KMS-11 (cell line): ENCODE data around the gene EPHB1.

Source experiments
- H2AFZ ChIP-seq: fragments of 200-600 bp; sonication (generic); 2 replicates; pipeline ENCODE4 v1.6.1; 2016; ENCODE audit warnings: antibody characterized with exemption, mixed run types, low read depth
- H3K27ac ChIP-seq: fragments of 200-600 bp; sonication (generic); 2 replicates; pipeline ENCODE4 v1.6.1; 2016; ENCODE audit warnings: mild to moderate bottlenecking, mixed run types
- H3K27me3 ChIP-seq: fragments of 200-600 bp; sonication (generic); 2 replicates; pipeline ENCODE4 v1.6.1; 2017; ENCODE audit warnings: mild to moderate bottlenecking, low read depth, mixed run types, moderate library complexity; ENCODE audit not compliant: insufficient read depth
- H3K36me3 ChIP-seq: fragments of 200-600 bp; sonication (generic); 2 replicates; pipeline ENCODE4 v1.6.1; 2017; ENCODE audit warnings: mild to moderate bottlenecking, mixed run types; ENCODE audit not compliant: insufficient read depth
- H3K4me1 ChIP-seq: fragments of 200-600 bp; sonication (generic); 2 replicates; pipeline ENCODE4 v1.6.1; 2016; ENCODE audit warnings: mild to moderate bottlenecking, low read depth, mixed run types; ENCODE audit not compliant: poor library complexity, severe bottlenecking
- H3K4me2 ChIP-seq: fragments of 200-600 bp; sonication (generic); 2 replicates; pipeline ENCODE4 v1.7.0; 2016; ENCODE audit warnings: mild to moderate bottlenecking, mixed run types
- H3K4me3 ChIP-seq: fragments of 200-600 bp; sonication (generic); IDR thresholded peaks from 2 replicates; pipeline ENCODE4 v1.6.1; 2017; ENCODE audit warnings: low read depth, low read length, mixed read lengths; ENCODE audit not compliant: insufficient read depth
- H3K79me2 ChIP-seq: fragments of 200-600 bp; sonication (generic); 2 replicates; pipeline ENCODE4 v1.6.1; 2016; ENCODE audit warnings: low read depth, mixed run types; ENCODE audit not compliant: insufficient read depth
- H3K9ac ChIP-seq: fragments of 200-600 bp; sonication (generic); 2 replicates; pipeline ENCODE4 v1.6.1; 2016; ENCODE audit warnings: mild to moderate bottlenecking, mixed run types
- H4K20me1 ChIP-seq: fragments of 200-600 bp; sonication (generic); 2 replicates; pipeline ENCODE4 v1.6.1; 2016; ENCODE audit warnings: mild to moderate bottlenecking, mixed run types; ENCODE audit not compliant: insufficient read depth
- CTCF ChIP-seq: fragments of 200-600 bp; sonication (generic); conservative IDR thresholded peaks from 2 replicates; pipeline ENCODE4 v1.6.1; 2017; ENCODE audit warnings: low read depth, mild to moderate bottlenecking, antibody characterized with exemption, low read length, moderate library complexity, mixed read lengths

EPHB1 gene

GRCh38 chr3:134898181-134898754, 103.2 kb downstream of the EPHB1 start:
- H2AFZ ChIP-seq, result no peak overlapping the region
- H3K9ac ChIP-seq, result no peak overlapping the region
- no peaks in the 10 kb centered on the region for H4K20me1 ChIP-seq
- H3K4me1 ChIP-seq, result peaks cover 30% of the 10 kb centered on the region
- no peak overlapping the region for H3K4me3 ChIP-seq
- H3K27ac ChIP-seq, result no peak overlapping the region
- H3K36me3 ChIP-seq, result no peaks in the 10 kb centered on the region
- H3K27me3 ChIP-seq, result no peaks in the 10 kb centered on the region
- H3K79me2 ChIP-seq, result no peaks in the 10 kb centered on the region
- H3K4me2 ChIP-seq, result no peak overlapping the region
- TF ChIP-seq CTCF, result no peak

- TF ChIP-seq CTCF, result no peak
These were observed 104.7 kb downstream of the EPHB1 start for GRCh38 chr3:134899786-134900185.

GRCh38 chr3:134900482-134900881, 105.4 kb downstream of the EPHB1 start:
- H3K4me1 ChIP-seq, result peaks cover 49% of the 10 kb centered on the region
- H3K36me3 ChIP-seq, result no peaks in the 10 kb centered on the region
- no peaks in the 10 kb centered on the region for H3K79me2 ChIP-seq
- TF ChIP-seq CTCF, result no peak
- no peak overlapping the region for H3K4me2 ChIP-seq
- H3K27me3 ChIP-seq, result no peaks in the 10 kb centered on the region
- H3K27ac ChIP-seq, result no peak overlapping the region
- no peak overlapping the region for H3K4me3 ChIP-seq
- H4K20me1 ChIP-seq, result no peaks in the 10 kb centered on the region
- no peak overlapping the region for H2AFZ ChIP-seq
- no peak overlapping the region for H3K9ac ChIP-seq

More at GRCh38 chr3:134899786-134900185, 104.7 kb downstream of the EPHB1 start:
- Histone ChIP-seq H2AFZ (no peak overlapping the region), H3K4me3 (no peak overlapping the region), H3K27ac (no peak overlapping the region), H4K20me1 (no peaks in the 10 kb centered on the region), H3K9ac (no peak overlapping the region), H3K4me2 (no peak overlapping the region), H3K4me1 (peaks cover 42% of the 10 kb centered on the region), H3K36me3 (no peaks in the 10 kb centered on the region), H3K79me2 (no peaks in the 10 kb centered on the region), H3K27me3 (no peaks in the 10 kb centered on the region)

- no peaks in the 10 kb centered on the region for H4K20me1 ChIP-seq
- H3K27ac ChIP-seq, result no peak overlapping the region
- H3K27me3 ChIP-seq, result no peaks in the 10 kb centered on the region
- H3K9ac ChIP-seq, result no peak overlapping the region
- peak overlapping the region; percentile 97 for H3K4me2 ChIP-seq
- no peak for TF ChIP-seq CTCF
- no peaks in the 10 kb centered on the region for H3K79me2 ChIP-seq
- no peaks in the 10 kb centered on the region for H3K36me3 ChIP-seq
- H3K4me3 ChIP-seq, result no peak overlapping the region
- no peak overlapping the region for H2AFZ ChIP-seq
- peaks cover 59% of the 10 kb centered on the region for H3K4me1 ChIP-seq
These were observed 106.4 kb downstream of the EPHB1 start for GRCh38 chr3:134901461-134901860.
